ENCODE results near the gene HLX. TPM values are rescaled to one million over a fixed set of nuclear protein-coding genes. Genes with fewer than 3 reads are reported as not detected.

HLX gene
- polyA plus RNA-seq, 1 of the 3 experiments (the other 2 are of a cell fraction): 21.4 TPM

GRCh38 chr1:220894025-220894923 is 15.0 kb downstream of the HLX start:
- 89% methylated on average over 54 of the region's 71 CpGs for WGBS (ENCODE audit: low lambda C conversion rate)
- H3K9me3 ChIP-seq: no peaks in the 10 kb centered on the region
- H3K27me3 ChIP-seq (ENCODE audit: insufficient read depth): no peaks in the 10 kb centered on the region
- ChIA-PET POLR2A (no interaction called here), CTCF (interaction anchor here (0.7 to 1.3 kb wide), 2 partner anchors 20 to 44 kb away, joined by 3 read pairs; no protein-coding TSS in a partner anchor)
- TF ChIP-seq TAF1 (IDR thresholded peaks at IDR 0.05; ENCODE audit: borderline replicate concordance, low read depth, low read length) (no peak), ZBTB33 (IDR thresholded peaks at IDR 0.05; ENCODE audit: borderline replicate concordance, low read depth) (no peak), SMC3 (IDR thresholded peaks at IDR 0.05; ENCODE audit: low read depth, low read length) (no peak)
- no peak overlapping the region for H3K27ac ChIP-seq (ENCODE audit: low read depth in 2 of 2, low read length in 1 of 2)
- no peaks in the 10 kb centered on the region for H3K79me2 ChIP-seq (ENCODE audit: insufficient read depth)
- H2AFZ ChIP-seq (ENCODE audit: low read depth): no peak overlapping the region
- H3K4me1 ChIP-seq (ENCODE audit: control insufficient read depth in 1 of 2, insufficient read depth in 2 of 2, low read depth in 1 of 2, low read length in 1 of 2): no peaks in the 10 kb centered on the region
- no peaks in the 10 kb centered on the region for H3F3A ChIP-seq (replicated peaks; ENCODE audit: insufficient read depth)
- DNase-seq: no peak
- no peak overlapping the region for H3K9ac ChIP-seq
- no peaks in the 10 kb centered on the region for H3K9me2 ChIP-seq
- H3K36me3 ChIP-seq (replicated peaks in 1 of 2; ENCODE audit: control insufficient read depth in 1 of 2, insufficient read depth in 2 of 2, low read length in 1 of 2): no peaks in the 10 kb centered on the region
- no peak overlapping the region for H3K4me2 ChIP-seq
- H4K20me1 ChIP-seq (ENCODE audit: insufficient read depth): no peaks in the 10 kb centered on the region
- H3K4me3 ChIP-seq (ENCODE audit: low read depth in 2 of 2, low read length in 1 of 2): no peak overlapping the region

- no peak overlapping the region for H3K9ac ChIP-seq
- H3K79me2 ChIP-seq (ENCODE audit: insufficient read depth): no peaks in the 10 kb centered on the region
- H3K9me2 ChIP-seq: no peaks in the 10 kb centered on the region
- no peaks in the 10 kb centered on the region for H4K20me1 ChIP-seq (ENCODE audit: insufficient read depth)
- TF ChIP-seq TCF12 (IDR thresholded peaks at IDR 0.05): no peak
- TF ChIP-seq NRF1 (IDR thresholded peaks at IDR 0.05; ENCODE audit: low read depth, low read length): no peak
- TF ChIP-seq SMC3 (IDR thresholded peaks at IDR 0.05; ENCODE audit: low read depth, low read length): no peak
- no peak for TF ChIP-seq JUND (IDR thresholded peaks at IDR 0.05)
- no peak for TF ChIP-seq NFIC (IDR thresholded peaks at IDR 0.05; ENCODE audit: borderline replicate concordance)
- TF ChIP-seq MAX (IDR thresholded peaks at IDR 0.05; ENCODE audit: low read depth): no peak
- no peak for TF ChIP-seq ZBTB33 (IDR thresholded peaks at IDR 0.05; ENCODE audit: borderline replicate concordance, low read depth)
- no peak for TF ChIP-seq RXRA (IDR thresholded peaks at IDR 0.05; ENCODE audit: borderline replicate concordance, low read depth)
- TF ChIP-seq RCOR1 (IDR thresholded peaks at IDR 0.05; ENCODE audit: low read length): no peak
- TF ChIP-seq RFX5 (IDR thresholded peaks at IDR 0.05; ENCODE audit: low read length): no peak
- TF ChIP-seq IRF3 (IDR thresholded peaks at IDR 0.05; ENCODE audit: low read depth, low read length): no peak
- TF ChIP-seq PBX3 (IDR thresholded peaks at IDR 0.05): no peak
- DNase-seq: no peak
- H3K27me3 ChIP-seq (ENCODE audit: insufficient read depth): no peaks in the 10 kb centered on the region
- H3K27ac ChIP-seq (ENCODE audit: low read depth in 2 of 2, low read length in 1 of 2): no peak overlapping the region
- WGBS (ENCODE audit: low lambda C conversion rate): 86% methylated on average over 11 of the region's 13 CpGs
- H3K36me3 ChIP-seq (replicated peaks in 1 of 2; ENCODE audit: control insufficient read depth in 1 of 2, insufficient read depth in 2 of 2, low read length in 1 of 2): no peaks in the 10 kb centered on the region
- no peak overlapping the region for H3K4me3 ChIP-seq (ENCODE audit: low read depth in 2 of 2, low read length in 1 of 2)
- no peaks in the 10 kb centered on the region for H3K4me1 ChIP-seq (ENCODE audit: control insufficient read depth in 1 of 2, insufficient read depth in 2 of 2, low read depth in 1 of 2, low read length in 1 of 2)
- H3K4me2 ChIP-seq: no peak overlapping the region
- POLR2A ChIA-PET: no interaction called here
- H2AFZ ChIP-seq (ENCODE audit: low read depth): no peak overlapping the region
- H3F3A ChIP-seq (replicated peaks; ENCODE audit: insufficient read depth): no peaks in the 10 kb centered on the region
- no peaks in the 10 kb centered on the region for H3K9me3 ChIP-seq
- CTCF ChIA-PET: interaction anchor here (0.7 to 1.3 kb wide), 2 partner anchors 21 to 43 kb away, joined by 3 read pairs; no protein-coding TSS in a partner anchor
Measured at GRCh38 chr1:220894924-220895256, 15.6 kb downstream of the HLX start.

Data from SK-N-SH (cell line).